ENCODE measurements around the gene GRIP1.

GRCh38 chr12:66694666-66695613 lies 16.1 kb upstream of the GRIP1 start:
- TF ChIP-seq CTCF (IDR thresholded peaks at IDR 0.05 in 4 of 5, conservative IDR thresholded peaks at IDR 0.05 in 1 of 5) (no peak), POLR2A (IDR thresholded peaks at IDR 0.05) (no peak)
